HG02970 (cell line): Measurements from ENCODE around the gene MED20.
A peak's percentile ranks its signal among the peaks of the same experiment; 100 is the strongest.

Experiments used
- ATAC-seq: cut with Tn5 transposase; IDR thresholded peaks from one replicate; pipeline ENCODE4 v1.9.1; 2021; ENCODE audit warnings: mild to moderate bottlenecking, moderate library complexity, moderate number of reproducible peaks; ENCODE audit not compliant: unreplicated experiment, low FRiP score

The MED20 gene

GRCh38 chr6:41914869-41915530 is 5.9 kb downstream of the MED20 start:
- ATAC-seq = no peak

GRCh38 chr6:41914343-41914742 is 6.6 kb downstream of the MED20 start:
- ATAC-seq = no peak

- no peak for ATAC-seq
These were observed 11.2 kb downstream of the MED20 start for GRCh38 chr6:41909727-41910126.

DNA sequence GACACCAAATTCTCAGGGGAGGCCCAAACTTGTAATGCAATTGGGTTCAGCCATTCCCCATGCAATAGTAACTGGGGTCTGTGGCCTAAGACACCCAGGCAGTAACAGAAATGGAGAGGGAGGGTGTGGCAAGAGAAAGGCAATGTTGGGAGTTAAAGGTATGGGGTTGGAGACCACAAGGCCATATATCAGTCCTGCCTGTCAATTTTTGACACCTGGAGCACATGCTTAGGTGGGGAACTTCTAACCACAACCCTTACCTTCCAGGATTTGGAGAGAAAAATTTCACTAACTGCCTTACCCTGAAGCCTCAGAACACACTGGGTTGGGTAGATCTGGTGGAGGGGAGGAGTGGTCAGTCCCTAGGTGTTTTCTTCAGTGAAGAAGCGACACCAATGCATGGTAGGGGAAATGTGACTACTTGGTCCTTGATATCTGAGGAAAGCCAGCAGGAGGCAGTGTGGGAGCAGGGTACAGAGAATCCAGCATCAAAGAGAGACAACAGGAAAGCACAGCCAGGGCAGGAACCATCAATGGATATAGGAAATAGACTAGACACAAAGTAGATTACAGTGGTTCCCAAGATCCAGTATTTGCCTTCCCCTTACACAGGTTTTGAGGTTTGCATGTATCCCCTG is 18.9 kb downstream of the MED20 start:
- no peak for ATAC-seq

GRCh38 chr6:41900861-41901260 is 20.1 kb downstream of the MED20 start:
- no peak for ATAC-seq

DNA sequence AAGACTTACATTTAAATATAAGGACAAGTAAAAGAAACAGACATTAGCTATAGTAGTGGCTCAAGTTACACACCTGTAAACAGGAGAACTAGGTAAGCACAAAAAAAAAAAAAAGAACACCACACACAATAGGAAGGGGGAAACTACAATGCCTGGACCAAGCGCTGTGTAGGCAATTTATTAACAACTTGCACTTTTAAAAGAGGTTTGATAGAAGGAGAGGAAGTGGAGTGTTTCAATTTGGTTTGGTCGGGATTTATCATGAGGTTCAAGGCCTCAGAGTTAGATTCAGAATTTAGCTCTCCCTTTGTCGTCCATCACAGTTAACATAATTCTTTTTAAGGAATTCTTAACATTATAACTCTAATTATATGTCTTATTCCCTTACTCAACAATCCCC is 24.7 kb downstream of the MED20 start:
- ATAC-seq = no peak

DNA sequence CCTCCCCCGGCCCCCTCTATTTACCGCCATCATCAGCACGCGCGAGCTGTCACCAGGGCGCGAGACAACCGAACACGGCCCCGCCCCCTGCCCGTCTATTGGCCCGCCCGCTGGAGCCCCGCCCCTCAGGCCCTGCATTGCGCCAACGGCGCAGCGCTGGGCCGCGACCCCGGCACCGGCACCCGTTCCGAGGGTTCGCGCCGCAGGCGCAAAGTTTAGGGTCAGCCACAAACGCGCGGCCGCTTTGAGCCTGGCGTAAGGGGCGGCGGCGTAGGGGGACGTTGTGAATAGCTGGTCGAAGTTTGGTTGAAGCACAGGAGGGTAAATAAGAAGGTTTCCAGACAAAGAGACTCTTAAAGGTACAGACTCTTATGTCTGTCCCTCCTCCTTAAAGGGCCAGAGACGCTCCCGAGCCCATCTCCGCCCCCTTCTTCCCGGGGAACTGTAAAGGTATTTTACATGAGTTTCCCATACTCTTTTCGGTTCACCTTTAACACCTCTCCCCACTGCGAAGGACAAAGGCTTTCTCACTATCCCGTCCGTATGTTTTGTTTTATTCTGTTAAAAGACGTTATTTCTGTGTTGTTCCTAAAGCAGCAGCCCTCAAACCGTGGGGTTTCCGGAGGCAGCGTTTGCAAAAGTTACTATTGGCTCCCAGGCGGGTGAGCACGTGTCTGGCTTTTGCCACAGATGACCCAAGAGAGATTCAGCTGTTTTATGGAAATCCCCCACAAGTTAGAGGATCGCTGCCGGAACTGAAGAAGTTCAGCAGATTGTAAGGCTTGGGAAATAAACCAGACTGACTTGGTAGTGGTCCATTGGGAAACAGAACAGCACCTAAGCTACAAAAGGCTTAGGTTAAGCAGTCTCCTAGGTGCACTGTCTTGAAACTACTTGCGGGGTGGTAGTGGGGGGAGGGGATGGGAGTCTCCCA is 25.4 kb downstream of the MED20 start, which contains the start of gene USP49:
USP49 (minus strand) TSS at position 76 of the 934 bp plus-strand sequence. CDS start 88,392 bp downstream, outside the sequence.
- peak; percentile 78 for ATAC-seq

GRCh38 chr6:41894366-41895299 is 26.3 kb downstream of the MED20 start:
- ATAC-seq = peak; percentile 31

DNA sequence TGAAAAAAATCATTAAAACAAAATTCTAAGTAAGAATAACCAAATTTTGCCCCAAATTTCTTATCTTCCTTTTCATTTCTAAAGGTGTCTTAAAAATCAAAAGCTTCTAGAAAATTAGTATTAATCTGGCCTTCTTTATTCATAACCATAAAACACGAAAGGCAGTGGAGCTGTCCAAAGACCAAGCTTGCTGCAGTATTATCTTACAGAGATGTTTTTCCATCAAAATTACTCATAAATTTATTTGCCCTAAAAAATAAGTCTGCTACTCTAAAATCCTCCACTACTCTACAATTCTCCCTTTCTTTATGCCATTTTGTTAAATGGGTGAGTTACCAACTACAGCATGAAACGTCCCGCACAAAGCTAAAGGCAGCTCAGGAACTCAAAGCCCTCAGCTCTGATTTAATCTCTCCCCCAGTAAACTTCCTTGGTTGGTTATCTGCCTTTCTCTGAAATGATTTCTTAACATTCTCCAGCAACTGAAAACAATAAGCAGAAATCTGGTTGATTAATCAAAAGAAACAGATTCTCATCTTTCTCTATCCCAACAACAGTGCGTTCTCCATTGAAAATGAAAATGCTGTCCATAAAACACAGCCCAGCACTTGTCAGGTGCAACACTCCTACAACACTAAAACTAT is 27.9 kb downstream of the MED20 start:
- no peak for ATAC-seq

GRCh38 chr6:41887331-41887751 is 33.6 kb downstream of the MED20 start:
- no peak for ATAC-seq

GRCh38 chr6:41885930-41886329 is 35.0 kb downstream of the MED20 start:
- no peak for ATAC-seq

- ATAC-seq = no peak
These were observed 36.0 kb downstream of the MED20 start for GRCh38 chr6:41884957-41885356.

GRCh38 chr6:41881506-41881905 is 39.4 kb downstream of the MED20 start:
- ATAC-seq = no peak

DNA sequence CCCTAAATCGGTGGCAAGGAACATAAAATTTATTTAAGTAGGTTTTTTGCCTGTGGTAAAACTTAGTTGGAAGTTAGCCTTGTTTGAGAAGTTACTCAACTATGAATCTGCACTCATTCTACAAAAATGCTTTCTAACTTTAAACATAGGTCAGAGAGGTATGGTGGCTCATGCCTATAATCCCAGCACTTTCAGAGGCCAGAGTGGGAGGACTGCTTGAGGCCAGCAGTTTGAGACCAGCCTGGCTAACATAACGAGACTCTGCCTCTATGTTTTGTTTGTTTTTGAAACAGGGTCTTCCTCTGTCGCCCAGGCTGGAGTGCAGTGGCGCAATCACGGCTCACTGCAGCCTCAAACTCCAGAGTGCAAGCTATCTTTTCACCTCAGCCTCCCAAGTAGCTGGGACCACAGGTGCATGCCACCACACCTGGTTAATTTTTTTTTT is 42.0 kb downstream of the MED20 start:
- no peak for ATAC-seq

DNA sequence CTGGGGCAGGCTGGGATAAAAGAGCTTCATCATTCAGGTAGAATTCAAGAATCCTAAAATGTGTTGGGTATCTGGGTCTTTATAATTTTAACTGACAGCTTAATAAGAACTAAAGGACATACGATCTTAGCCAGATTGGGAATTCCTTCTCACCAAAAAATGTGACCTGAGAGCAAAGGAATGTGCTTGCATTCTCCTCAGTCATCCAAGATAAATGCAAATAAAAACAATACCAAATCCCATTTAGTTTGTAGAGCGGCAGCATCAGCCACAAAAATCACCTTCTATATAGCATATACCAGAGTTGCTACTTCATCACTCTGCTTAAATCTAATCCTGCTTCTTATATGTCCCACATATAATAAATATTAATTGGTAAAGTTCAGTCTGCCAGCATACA is 42.7 kb downstream of the MED20 start:
- ATAC-seq = no peak

- ATAC-seq = no peak
These were observed 43.8 kb downstream of the MED20 start for GRCh38 chr6:41877051-41877680.

- no peak for ATAC-seq
These were observed 46.2 kb downstream of the MED20 start for GRCh38 chr6:41874741-41875140.

- ATAC-seq = no peak
These were observed 48.8 kb downstream of the MED20 start for GRCh38 chr6:41872147-41872546.

- ATAC-seq = no peak
These were observed 49.2 kb downstream of the MED20 start for GRCh38 chr6:41871691-41872090.
